Esophagus muscularis mucosa (tissue), 4 donors: ENCODE results near the gene UCHL5. TPM values are rescaled to one million over a fixed set of nuclear protein-coding genes. Genes with fewer than 3 reads are reported as not detected.

ENCODE experiments used
- DNase-seq: peaks from one replicate; pipeline ENCODE4 v3.0.0-alpha.2; 2017; ENCODE audit errors: extremely low spot score
- H3K27ac ChIP-seq, 4 donors: fragments of 200-600 bp; sonication (generic); replicated peaks in 1 of 4; 1 replicate in 3 of 4; 2 replicates in 1 of 4; pipeline ENCODE4 v1.5.1; 2016 to 2019; ENCODE audit warnings: mild to moderate bottlenecking in 1 of 4
- H3K27me3 ChIP-seq, 4 donors: fragments of 200-600 bp; sonication (generic); one replicate each; pipeline versions ENCODE4 v1.5.1 to v1.6.0; 2016 to 2019
- H3K36me3 ChIP-seq, 4 donors: fragments of 200-600 bp; sonication (generic); one replicate each; pipeline ENCODE4 v1.5.1; 2016 to 2019
- H3K4me1 ChIP-seq, 4 donors: fragments of 200-600 bp; sonication (generic); one replicate each; pipeline ENCODE4 v1.5.1; 2016 to 2019
- H3K4me3 ChIP-seq, 4 donors: fragments of 200-600 bp; sonication (generic); 1 replicate in 2 of 4; 2 replicates in 2 of 4; pipeline ENCODE4 v1.5.1; 2016 to 2019; ENCODE audit warnings: mild to moderate bottlenecking in 4 of 4, moderate library complexity in 1 of 4
- H3K9me3 ChIP-seq, 4 donors: fragments of 200-600 bp; sonication (generic); 1 replicate in 3 of 4; 2 replicates in 1 of 4; pipeline ENCODE4 v1.5.1; 2016 to 2019
- EP300 ChIP-seq: sonication (generic); formaldehyde crosslinking; IDR thresholded peaks from one replicate; pipeline ENCODE4 v1.6.1; 2017; ENCODE audit warnings: antibody characterized with exemption
- POLR2A ChIP-seq: fragments of 450-650 bp; IDR thresholded peaks from one replicate; pipeline ENCODE4 v1.6.1; 2017; ENCODE audit warnings: antibody characterized with exemption, moderate library complexity, mild to moderate bottlenecking, low read depth
- POLR2AphosphoS5 ChIP-seq, 2 donors: sonication (generic); formaldehyde crosslinking; IDR thresholded peaks; one replicate each; pipeline ENCODE4 v1.6.1; 2017; ENCODE audit warnings: antibody characterized with exemption in 2 of 2
- WGBS: methylation state at CpG from one replicate; pipeline ENCODE4 v1.1.5; 2018; 5-methylcytosine and 5-hydroxymethylcytosine counted together
- intact Hi-C: fragments of 100-400 bp; cut with DNase I; formaldehyde crosslinking; loops from one replicate; pipeline ENCODE4 v1.15.1; 2023
- small RNA-seq, 3 donors: library from RNA; depleted of rRNA; stranded (forward); fragments of <200 nt; gene quantifications; one replicate each; pipeline ENCODE3, GENCODE V24; 2016
- total RNA-seq, 4 donors: library from RNA; depleted of rRNA; stranded (reverse); fragments of >200 nt; gene quantifications; one replicate each; pipeline versions ENCODE4 v1.1.0 to v1.2.1, GENCODE V29; 2016
- TF ChIP-seq, protein P1 (sequence below), 3 experiments: fragments of 200-600 bp in 2 of 3; fragments of 450-650 bp in 1 of 3; sonication (generic) in 2 of 3; IDR thresholded peaks; one replicate each; pipeline ENCODE4 v1.5.1; 2017 to 2019; ENCODE audit warnings: antibody characterized with exemption in 3 of 3, mild to moderate bottlenecking in 2 of 3, moderate library complexity in 1 of 3

Gene UCHL5
- total RNA-seq, 4 donors from 2014 or later: 24.0 to 33.8 (median 28.8) TPM

GRCh38 chr1:192966073-192966472 is 93.1 kb downstream of the UCHL5 start:
- Histone ChIP-seq H3K27me3 (no peaks in the 10 kb centered on the region), H3K36me3 (no peaks in the 10 kb centered on the region), H3K4me1 (no peaks in the 10 kb centered on the region), H3K27ac (no peak overlapping the region), H3K9me3 (no peaks in the 10 kb centered on the region), H3K4me3 (no peak overlapping the region)
- intact Hi-C loops: no loop called here
- no peak for DNase-seq
- TF ChIP-seq EP300 (no peak), POLR2AphosphoS5 (IDR thresholded peaks at IDR 0.05) (no peak), POLR2A (no peak)
- TF ChIP-seq, protein P1, sequence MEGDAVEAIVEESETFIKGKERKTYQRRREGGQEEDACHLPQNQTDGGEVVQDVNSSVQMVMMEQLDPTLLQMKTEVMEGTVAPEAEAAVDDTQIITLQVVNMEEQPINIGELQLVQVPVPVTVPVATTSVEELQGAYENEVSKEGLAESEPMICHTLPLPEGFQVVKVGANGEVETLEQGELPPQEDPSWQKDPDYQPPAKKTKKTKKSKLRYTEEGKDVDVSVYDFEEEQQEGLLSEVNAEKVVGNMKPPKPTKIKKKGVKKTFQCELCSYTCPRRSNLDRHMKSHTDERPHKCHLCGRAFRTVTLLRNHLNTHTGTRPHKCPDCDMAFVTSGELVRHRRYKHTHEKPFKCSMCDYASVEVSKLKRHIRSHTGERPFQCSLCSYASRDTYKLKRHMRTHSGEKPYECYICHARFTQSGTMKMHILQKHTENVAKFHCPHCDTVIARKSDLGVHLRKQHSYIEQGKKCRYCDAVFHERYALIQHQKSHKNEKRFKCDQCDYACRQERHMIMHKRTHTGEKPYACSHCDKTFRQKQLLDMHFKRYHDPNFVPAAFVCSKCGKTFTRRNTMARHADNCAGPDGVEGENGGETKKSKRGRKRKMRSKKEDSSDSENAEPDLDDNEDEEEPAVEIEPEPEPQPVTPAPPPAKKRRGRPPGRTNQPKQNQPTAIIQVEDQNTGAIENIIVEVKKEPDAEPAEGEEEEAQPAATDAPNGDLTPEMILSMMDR (IDR thresholded peaks at IDR 0.05): no peak
- 92% methylated on average over 2 of the region's 2 CpGs for WGBS

GRCh38 chr1:192962901-192963300 is 96.3 kb downstream of the UCHL5 start:
- Histone ChIP-seq H3K9me3 (no peaks in the 10 kb centered on the region), H3K4me3 (no peak overlapping the region), H3K27ac (no peak overlapping the region), H3K27me3 (no peaks in the 10 kb centered on the region), H3K4me1 (no peaks in the 10 kb centered on the region), H3K36me3 (no peaks in the 10 kb centered on the region)
- no peak for DNase-seq
- intact Hi-C loops: no loop called here
- TF ChIP-seq POLR2AphosphoS5 (IDR thresholded peaks at IDR 0.05) (no peak), POLR2A (no peak)
- TF ChIP-seq, protein P1 (IDR thresholded peaks at IDR 0.05): no peak
- 79% methylated on average over 2 of the region's 2 CpGs for WGBS

Small RNA genes within 50 kb of the gene (small RNA-seq; reads per million reads assigned to genes)
- gene SCARNA18B: 0 reads per million in 3 donors

Other genes with a start within 250 kb of the UCHL5 start
- gene RO60, start 252 bp upstream of the UCHL5 start, total RNA-seq: 100 to 1,000 TPM; 112 to 277 (median 168) TPM
- gene GLRX2, start 46.1 kb upstream of the UCHL5 start, total RNA-seq: 10 to 100 TPM in 2 of 4 donors, 1 to 10 TPM in 2; 8.1 to 12.1 (median 10.0) TPM
- gene CDC73, start 62.7 kb upstream of the UCHL5 start, total RNA-seq: 10 to 100 TPM; 45.4 to 66.9 (median 46.0) TPM
- 1 to 10 TPM in 3 of 4 donors, under 1 TPM in 1; 0.50 to 4.6 (median 1.8) TPM for gene B3GALT2, start 127.3 kb upstream of the UCHL5 start, total RNA-seq